ENCODE data around the gene RTP4.

DNA sequence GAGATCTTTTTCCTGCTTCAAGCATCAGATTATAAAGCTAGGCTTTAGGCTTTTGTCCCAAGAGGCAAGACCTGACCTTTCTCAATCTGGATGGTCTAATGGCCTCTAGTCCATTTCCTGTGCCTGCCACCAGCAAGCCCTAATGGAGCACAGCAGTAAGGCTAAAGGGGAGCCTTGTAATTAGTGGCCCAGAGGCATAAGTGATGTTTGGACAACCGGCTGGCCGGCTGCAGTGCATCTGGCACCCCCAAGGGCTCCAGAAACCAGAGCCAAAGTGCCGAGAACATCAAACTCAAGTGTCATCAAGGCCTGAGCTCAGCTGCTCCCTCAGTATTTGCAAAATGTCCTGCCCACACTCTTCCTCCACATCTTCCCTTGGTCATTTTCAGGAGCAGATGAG, 31.9 kb upstream of the RTP4 start:
- TF ChIP-seq, protein P1, sequence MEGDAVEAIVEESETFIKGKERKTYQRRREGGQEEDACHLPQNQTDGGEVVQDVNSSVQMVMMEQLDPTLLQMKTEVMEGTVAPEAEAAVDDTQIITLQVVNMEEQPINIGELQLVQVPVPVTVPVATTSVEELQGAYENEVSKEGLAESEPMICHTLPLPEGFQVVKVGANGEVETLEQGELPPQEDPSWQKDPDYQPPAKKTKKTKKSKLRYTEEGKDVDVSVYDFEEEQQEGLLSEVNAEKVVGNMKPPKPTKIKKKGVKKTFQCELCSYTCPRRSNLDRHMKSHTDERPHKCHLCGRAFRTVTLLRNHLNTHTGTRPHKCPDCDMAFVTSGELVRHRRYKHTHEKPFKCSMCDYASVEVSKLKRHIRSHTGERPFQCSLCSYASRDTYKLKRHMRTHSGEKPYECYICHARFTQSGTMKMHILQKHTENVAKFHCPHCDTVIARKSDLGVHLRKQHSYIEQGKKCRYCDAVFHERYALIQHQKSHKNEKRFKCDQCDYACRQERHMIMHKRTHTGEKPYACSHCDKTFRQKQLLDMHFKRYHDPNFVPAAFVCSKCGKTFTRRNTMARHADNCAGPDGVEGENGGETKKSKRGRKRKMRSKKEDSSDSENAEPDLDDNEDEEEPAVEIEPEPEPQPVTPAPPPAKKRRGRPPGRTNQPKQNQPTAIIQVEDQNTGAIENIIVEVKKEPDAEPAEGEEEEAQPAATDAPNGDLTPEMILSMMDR (conservative IDR thresholded peaks at IDR 0.05; ENCODE audit: low read length): no peak
- TF ChIP-seq EZH2phosphoT487 (IDR thresholded peaks at IDR 0.05; ENCODE audit: borderline replicate concordance, low read depth, low read length): no peak

Measured in OCI-LY7 (cell line).